Muscle layer of colon (tissue), 2 donors: ENCODE measurements around the gene ARHGAP24.

Experiments
- H3K27ac ChIP-seq: one replicate; pipeline ENCODE4 v1.7.0; 2013; ENCODE audit warnings: low read depth, mild to moderate bottlenecking, low read length, moderate library complexity
- H3K27me3 ChIP-seq, 2 donors: one replicate each; pipeline ENCODE4 v1.7.0; 2013; ENCODE audit warnings: low read length in 2 of 2, mild to moderate bottlenecking in 2 of 2; ENCODE audit not compliant: insufficient read depth in 2 of 2, control insufficient read depth in 1 of 2
- H3K36me3 ChIP-seq: one replicate; pipeline ENCODE4 v1.7.0; 2013; ENCODE audit warnings: mild to moderate bottlenecking, low read length; ENCODE audit not compliant: insufficient read depth
- H3K4me1 ChIP-seq: one replicate; pipeline ENCODE4 v1.7.0; 2013; ENCODE audit warnings: mild to moderate bottlenecking, low read length; ENCODE audit not compliant: insufficient read depth
- H3K4me3 ChIP-seq, 2 donors: one replicate each; pipeline ENCODE4 v1.7.0; 2013; ENCODE audit warnings: low read length in 2 of 2, low read depth in 1 of 2, mild to moderate bottlenecking in 1 of 2, moderate library complexity in 1 of 2
- H3K9ac ChIP-seq: one replicate; pipeline ENCODE4 v1.7.0; 2013; ENCODE audit warnings: low read length
- H3K9me3 ChIP-seq: one replicate; pipeline ENCODE4 v1.7.0; 2013; ENCODE audit warnings: mild to moderate bottlenecking, low read length
- donor health status: abdominal sarcoma.
- donor health status: Adenocarcinoma of cecum.

The ARHGAP24 gene

DNA sequence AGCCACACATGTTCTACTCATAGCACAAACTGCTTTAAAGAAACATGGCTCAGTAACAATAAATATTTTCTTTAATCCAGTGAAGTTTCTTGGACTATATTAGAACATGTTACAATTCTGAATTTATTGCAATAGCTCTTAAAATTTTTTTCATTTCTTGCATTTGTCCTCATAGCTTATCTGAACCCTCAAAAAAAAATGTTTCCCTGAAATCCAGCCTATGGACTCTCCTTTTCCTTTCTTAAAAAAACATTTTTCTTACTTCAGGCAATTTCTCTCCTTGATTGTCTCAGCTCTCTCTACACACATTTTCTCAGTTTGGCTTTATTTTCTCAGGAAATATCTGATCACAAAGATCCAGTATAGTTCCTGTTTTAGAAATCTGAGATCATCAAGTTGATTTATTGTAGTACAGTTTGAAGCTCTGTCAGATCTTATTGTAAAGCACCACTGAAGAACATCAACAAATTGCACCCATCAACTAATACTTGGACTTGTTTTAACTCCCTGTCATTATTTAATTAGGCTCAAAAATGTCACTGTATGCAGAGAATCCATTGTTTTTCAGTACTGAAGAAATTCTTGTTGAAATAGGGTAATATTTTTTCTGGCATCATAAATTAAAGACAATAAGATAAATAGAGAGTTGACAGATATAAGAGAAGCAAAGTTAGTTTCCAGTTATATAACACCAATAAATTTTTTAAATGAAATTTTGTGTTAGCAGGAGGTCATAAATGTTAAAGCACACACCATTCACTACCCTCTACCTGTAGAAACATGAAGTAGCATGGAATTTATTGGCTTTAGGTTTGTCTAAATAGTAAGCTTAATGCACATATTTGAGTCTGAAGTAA, 317.7 kb downstream of the ARHGAP24 start:
- H3K36me3 ChIP-seq, result no peaks in the 10 kb centered on the region
- no peak overlapping the region for H3K27ac ChIP-seq
- no peaks in the 10 kb centered on the region for H3K9me3 ChIP-seq
- no peaks in the 10 kb centered on the region for H3K27me3 ChIP-seq
- H3K4me1 ChIP-seq, result peaks cover 33% of the 10 kb centered on the region
- H3K9ac ChIP-seq, result no peak overlapping the region
- H3K4me3 ChIP-seq, result no peak overlapping the region

- H3K4me1 ChIP-seq, result peaks cover 33% of the 10 kb centered on the region
- H3K9me3 ChIP-seq, result no peaks in the 10 kb centered on the region
- H3K27ac ChIP-seq, result no peak overlapping the region
- H3K36me3 ChIP-seq, result no peaks in the 10 kb centered on the region
- no peak overlapping the region for H3K4me3 ChIP-seq
- H3K27me3 ChIP-seq, result no peaks in the 10 kb centered on the region
- H3K9ac ChIP-seq, result no peak overlapping the region
Measured at GRCh38 chr4:85793233-85793585, 318.3 kb downstream of the ARHGAP24 start.

DNA sequence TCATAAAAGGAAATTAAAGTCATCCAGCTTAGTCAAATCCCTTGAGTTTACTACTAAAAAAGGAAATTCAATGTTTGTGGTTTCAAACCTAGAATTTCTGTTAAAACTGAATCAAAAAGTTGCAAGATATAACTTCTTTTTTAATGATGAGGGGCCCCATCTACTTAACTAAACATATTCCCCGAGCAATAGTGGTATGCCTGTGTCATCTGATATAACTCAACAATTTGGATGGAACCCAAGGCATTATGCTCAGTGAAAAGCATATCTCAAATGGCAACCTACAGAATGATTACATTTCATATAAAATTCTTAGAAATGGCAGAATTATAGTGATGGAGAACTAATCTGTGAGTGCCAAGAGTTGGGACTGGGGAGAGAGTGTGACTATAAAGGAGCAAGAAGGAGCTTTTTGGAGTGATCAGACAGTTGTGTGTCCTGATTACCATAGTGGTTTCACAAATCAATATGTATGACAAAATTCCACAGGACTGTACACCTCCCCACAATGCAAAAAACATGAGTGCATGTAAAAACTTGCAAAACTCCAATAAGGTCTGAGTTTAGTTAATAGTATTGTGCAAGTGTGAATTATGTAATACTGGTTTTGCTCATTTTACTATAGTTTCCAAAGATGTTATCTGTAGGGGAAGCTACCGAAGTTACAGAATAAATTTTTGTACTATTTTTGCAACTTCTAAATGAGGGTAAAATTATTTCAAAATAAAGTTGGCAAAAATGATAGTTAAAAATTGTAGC, 323.2 kb downstream of the ARHGAP24 start:
- Histone ChIP-seq H3K27me3 (no peaks in the 10 kb centered on the region), H3K4me1 (peaks cover 3% of the 10 kb centered on the region), H3K4me3 (no peak overlapping the region), H3K27ac (no peak overlapping the region), H3K9ac (no peak overlapping the region), H3K36me3 (no peaks in the 10 kb centered on the region), H3K9me3 (no peaks in the 10 kb centered on the region)

- no peak overlapping the region for H3K9ac ChIP-seq
- no peak overlapping the region for H3K27ac ChIP-seq
- no peak overlapping the region for H3K4me3 ChIP-seq
- H3K4me1 ChIP-seq, result no peaks in the 10 kb centered on the region
- H3K27me3 ChIP-seq, result no peaks in the 10 kb centered on the region
- no peaks in the 10 kb centered on the region for H3K36me3 ChIP-seq
- H3K9me3 ChIP-seq, result no peaks in the 10 kb centered on the region
Measured at GRCh38 chr4:85803856-85804255, 328.9 kb downstream of the ARHGAP24 start.

GRCh38 chr4:85805891-85806290, 330.9 kb downstream of the ARHGAP24 start:
- Histone ChIP-seq H3K9ac (no peak overlapping the region), H3K27me3 (no peaks in the 10 kb centered on the region), H3K9me3 (no peaks in the 10 kb centered on the region), H3K4me3 (no peak overlapping the region), H3K27ac (no peak overlapping the region), H3K4me1 (no peaks in the 10 kb centered on the region), H3K36me3 (no peaks in the 10 kb centered on the region)

DNA sequence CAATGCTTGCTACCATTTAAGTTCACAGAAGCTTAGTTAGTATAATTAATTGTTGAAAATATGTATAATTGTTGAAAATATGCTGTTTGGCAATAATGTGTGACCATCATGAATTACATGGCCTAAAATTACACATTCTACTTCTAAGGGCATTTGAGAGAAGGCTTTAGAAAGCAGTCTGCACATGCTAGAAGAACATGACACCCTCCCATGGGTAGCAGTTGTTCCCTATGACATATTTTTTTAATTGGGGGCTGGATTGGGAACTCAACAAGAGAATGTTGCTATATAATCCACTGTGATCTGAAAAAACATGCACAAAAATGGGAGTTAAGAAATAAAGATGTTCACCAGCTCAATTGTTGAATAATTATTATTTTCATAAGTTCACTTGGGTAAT, 331.4 kb downstream of the ARHGAP24 start:
- H3K36me3 ChIP-seq, result no peaks in the 10 kb centered on the region
- no peak overlapping the region for H3K9ac ChIP-seq
- H3K9me3 ChIP-seq, result no peaks in the 10 kb centered on the region
- H3K4me1 ChIP-seq, result no peaks in the 10 kb centered on the region
- no peaks in the 10 kb centered on the region for H3K27me3 ChIP-seq
- no peak overlapping the region for H3K4me3 ChIP-seq
- H3K27ac ChIP-seq, result no peak overlapping the region

GRCh38 chr4:85807247-85807950, 332.4 kb downstream of the ARHGAP24 start:
- no peaks in the 10 kb centered on the region for H3K36me3 ChIP-seq
- H3K4me3 ChIP-seq, result no peak overlapping the region
- no peak overlapping the region for H3K27ac ChIP-seq

DNA sequence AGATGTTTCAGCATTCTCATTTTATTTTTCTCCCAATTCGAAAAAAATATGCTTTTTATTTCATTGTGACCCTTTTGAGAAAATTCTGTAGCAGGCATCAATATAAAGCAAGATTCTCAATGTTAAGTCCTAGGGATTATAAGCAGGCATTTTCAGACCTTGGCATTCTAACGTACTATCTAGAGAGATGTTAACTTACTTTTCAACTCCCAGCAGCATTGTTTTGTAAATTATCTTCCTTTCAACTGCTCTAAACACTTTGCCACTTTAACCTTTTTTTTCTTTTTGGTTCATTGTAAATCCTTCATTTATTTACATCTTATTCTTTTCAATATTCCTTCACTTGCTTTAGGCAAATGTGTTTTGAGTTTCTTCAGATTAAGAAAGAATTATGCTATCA, 333.2 kb downstream of the ARHGAP24 start:
- H3K9ac ChIP-seq, result no peak overlapping the region
- H3K4me3 ChIP-seq, result no peak overlapping the region
- no peaks in the 10 kb centered on the region for H3K9me3 ChIP-seq
- no peak overlapping the region for H3K27ac ChIP-seq
- H3K4me1 ChIP-seq, result no peaks in the 10 kb centered on the region
- H3K27me3 ChIP-seq, result no peaks in the 10 kb centered on the region
- no peaks in the 10 kb centered on the region for H3K36me3 ChIP-seq

More at GRCh38 chr4:85807247-85807950, 332.4 kb downstream of the ARHGAP24 start:
- Histone ChIP-seq H3K9ac (no peak overlapping the region), H3K27me3 (no peaks in the 10 kb centered on the region), H3K4me1 (no peaks in the 10 kb centered on the region), H3K9me3 (no peaks in the 10 kb centered on the region)

DNA sequence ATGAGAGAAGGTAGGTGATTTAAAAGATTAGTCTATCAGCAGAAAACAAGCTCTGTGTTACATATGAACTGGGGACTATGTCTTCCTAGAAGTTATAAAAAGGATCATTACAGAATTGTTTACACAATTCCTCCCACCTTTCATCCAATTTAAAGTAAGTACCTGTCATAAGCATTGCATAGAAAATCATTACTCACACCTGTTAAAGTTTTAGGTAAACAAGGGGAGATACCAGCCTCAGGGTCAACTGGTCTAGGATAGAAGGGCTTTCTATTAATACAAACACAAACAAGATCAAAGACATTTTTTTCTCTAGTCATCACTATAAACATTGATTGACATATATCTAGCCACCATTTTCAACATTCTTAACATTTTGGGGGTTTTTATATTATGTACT, 333.9 kb downstream of the ARHGAP24 start:
- Histone ChIP-seq H3K27ac (no peak overlapping the region), H3K36me3 (no peaks in the 10 kb centered on the region), H3K9me3 (no peaks in the 10 kb centered on the region), H3K4me3 (no peak overlapping the region), H3K9ac (no peak overlapping the region), H3K27me3 (no peaks in the 10 kb centered on the region), H3K4me1 (no peaks in the 10 kb centered on the region)

DNA sequence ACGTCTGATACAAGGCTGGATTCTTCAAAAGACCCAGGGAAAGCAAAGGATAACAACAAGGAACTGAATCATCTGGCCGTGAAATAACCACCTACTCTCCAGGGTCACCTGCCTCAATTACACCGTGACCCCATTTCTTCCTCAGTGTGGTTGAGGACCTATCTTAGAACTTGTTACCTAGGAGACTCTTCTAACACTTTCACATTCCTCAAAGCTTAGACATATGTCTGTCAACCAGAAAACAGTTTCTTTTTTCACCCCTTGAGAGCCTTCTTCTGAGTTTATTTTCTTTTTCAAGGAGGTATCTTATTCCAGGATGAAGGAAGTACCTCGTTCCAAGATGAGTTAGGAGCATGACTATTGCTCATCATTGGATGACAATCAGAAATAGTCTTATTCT, 337.8 kb downstream of the ARHGAP24 start:
- Histone ChIP-seq H3K9ac (no peak overlapping the region), H3K36me3 (no peaks in the 10 kb centered on the region), H3K9me3 (no peaks in the 10 kb centered on the region), H3K4me3 (no peak overlapping the region), H3K27me3 (no peaks in the 10 kb centered on the region), H3K4me1 (no peaks in the 10 kb centered on the region), H3K27ac (no peak overlapping the region)

- H3K27me3 ChIP-seq, result no peaks in the 10 kb centered on the region
- no peak overlapping the region for H3K27ac ChIP-seq
- no peak overlapping the region for H3K4me3 ChIP-seq
- no peaks in the 10 kb centered on the region for H3K9me3 ChIP-seq
- no peaks in the 10 kb centered on the region for H3K36me3 ChIP-seq
- H3K4me1 ChIP-seq, result no peaks in the 10 kb centered on the region
- no peak overlapping the region for H3K9ac ChIP-seq
Measured at GRCh38 chr4:85815796-85816459, 341.0 kb downstream of the ARHGAP24 start.
